Activated CD4-positive, CD25-positive, alpha-beta regulatory T cell treated with anti-CD3 and anti-CD28 coated beads, Interleukin-2, amount 50 U/mL, for 16 hours (primary cell): Measurements from ENCODE around the gene UBL4A.
A peak's percentile ranks its signal among the peaks of the same experiment; 100 is the strongest.

Source experiments
- DNase-seq: peaks from one replicate; pipeline ENCODE4 v3.0.0-alpha.2; 2020; ENCODE audit warnings: low read depth, low spot score

UBL4A gene

GRCh38 chrX:154439841-154440240, 46.6 kb downstream of the UBL4A start:
- no peak for DNase-seq

DNA sequence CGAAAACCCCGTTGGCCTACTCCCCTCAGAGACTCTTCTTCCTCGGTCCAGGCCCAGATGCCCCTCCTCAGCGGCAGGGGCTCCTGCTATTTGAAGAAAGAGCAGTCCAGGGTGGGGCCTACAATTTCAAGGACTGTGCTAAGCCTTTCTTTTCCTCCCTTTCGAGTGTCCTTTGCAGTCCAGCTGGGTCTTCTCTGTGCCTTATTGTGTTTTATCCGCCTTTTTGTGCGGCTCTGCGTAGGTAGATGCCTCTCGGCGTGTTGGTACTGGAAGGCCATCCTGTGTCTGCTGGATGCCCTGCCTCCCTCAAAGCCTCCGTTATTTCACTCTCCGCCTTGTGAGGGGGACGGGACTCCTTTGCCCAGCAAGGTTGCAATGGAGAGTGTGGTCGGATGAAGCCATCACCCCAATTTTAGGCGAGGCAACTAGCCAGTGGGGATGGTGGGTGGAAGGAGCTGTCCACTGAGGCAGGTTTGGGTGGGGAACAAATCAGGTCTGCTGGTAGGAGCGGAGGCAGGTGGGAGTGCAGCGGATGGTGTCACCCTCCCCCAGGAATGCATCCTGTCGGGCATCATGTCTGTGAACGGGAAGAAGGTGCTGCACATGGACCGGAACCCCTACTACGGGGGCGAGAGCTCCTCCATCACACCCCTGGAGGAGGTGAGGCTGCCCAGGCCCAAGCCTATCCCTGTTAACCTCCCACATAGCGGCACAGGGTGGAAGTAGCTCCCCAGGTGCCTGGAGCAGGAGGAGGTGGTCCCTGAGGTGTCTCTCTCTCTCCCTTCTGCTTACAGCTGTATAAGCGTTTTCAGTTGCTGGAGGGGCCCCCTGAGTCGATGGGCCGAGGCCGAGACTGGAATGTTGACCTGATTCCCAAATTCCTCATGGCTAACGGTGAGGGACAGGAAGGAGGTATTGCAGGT, 48.2 kb downstream of the UBL4A start:
- no peak for DNase-seq

DNA sequence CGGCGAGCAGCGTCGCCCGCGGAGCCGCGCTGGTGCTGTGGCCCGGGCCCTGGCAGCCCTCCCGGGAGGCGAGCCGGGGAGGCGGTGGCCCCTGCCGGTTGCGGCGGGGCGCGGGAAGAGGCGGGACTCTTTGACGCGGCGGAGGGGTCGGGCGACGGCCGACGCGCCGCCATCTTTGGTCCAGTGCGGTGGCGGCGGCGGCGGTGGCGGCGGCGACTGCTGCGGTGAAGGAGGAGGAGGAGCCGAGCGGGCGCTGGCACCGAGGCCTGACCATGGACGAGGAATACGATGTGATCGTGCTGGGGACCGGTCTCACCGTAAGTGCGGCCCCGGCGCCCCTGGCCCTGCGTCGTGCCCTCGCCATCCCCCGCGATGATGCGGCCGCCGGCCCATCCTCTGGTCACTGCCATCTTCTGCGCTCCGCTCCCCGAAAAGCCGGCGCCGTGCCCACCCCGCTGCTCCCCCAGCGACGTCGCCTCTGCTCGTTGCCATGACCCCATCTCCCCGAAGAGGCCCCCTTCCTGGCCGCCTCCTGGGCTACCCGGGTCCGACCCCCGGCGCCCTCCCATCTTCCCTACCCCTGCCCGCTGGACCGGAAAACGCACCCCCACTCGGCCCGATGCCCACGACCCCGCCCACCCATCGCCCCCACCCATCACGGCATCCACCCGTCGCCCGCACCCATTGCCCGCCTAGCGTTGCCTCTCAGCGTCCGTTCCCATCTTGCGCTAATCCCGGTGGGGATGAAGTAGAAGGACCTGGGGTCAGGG, 49.2 kb downstream of the UBL4A start, which contains the start of gene GDI1:
Gene GDI1, plus strand, starts transcription at position 172 of the 770 bp plus-strand sequence. Its CDS starts 101 bp downstream, at position 273.
- peak; percentile 17 for DNase-seq

- peak; percentile 33 for DNase-seq
These were observed 49.9 kb downstream of the UBL4A start for GRCh38 chrX:154436374-154436982.

DNA sequence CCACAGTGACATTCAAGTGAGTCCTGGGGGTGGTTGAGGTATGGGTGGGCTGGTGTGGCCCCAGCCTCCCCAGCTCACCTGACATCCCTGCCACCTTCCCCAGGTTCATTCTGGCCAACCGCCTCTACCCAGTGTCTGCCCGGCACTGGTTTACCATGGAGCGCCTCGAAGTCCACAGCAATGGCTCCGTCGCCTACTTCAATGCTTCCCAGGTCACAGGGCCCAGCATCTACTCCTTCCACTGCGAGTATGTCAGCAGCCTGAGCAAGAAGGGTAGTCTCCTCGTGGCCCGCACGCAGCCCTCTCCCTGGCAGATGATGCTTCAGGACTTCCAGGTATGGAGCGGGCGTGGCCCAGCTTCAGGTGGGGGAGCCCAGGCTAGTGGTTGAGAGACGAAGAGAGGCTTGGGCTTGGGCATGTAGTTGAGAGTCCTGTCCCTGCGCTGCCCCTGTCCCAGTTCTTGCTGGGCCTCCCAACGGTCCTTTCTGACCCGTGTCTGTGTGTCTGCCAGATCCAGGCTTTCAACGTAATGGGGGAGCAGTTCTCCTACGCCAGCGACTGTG, 51.2 kb downstream of the UBL4A start:
- no peak for DNase-seq

DNA sequence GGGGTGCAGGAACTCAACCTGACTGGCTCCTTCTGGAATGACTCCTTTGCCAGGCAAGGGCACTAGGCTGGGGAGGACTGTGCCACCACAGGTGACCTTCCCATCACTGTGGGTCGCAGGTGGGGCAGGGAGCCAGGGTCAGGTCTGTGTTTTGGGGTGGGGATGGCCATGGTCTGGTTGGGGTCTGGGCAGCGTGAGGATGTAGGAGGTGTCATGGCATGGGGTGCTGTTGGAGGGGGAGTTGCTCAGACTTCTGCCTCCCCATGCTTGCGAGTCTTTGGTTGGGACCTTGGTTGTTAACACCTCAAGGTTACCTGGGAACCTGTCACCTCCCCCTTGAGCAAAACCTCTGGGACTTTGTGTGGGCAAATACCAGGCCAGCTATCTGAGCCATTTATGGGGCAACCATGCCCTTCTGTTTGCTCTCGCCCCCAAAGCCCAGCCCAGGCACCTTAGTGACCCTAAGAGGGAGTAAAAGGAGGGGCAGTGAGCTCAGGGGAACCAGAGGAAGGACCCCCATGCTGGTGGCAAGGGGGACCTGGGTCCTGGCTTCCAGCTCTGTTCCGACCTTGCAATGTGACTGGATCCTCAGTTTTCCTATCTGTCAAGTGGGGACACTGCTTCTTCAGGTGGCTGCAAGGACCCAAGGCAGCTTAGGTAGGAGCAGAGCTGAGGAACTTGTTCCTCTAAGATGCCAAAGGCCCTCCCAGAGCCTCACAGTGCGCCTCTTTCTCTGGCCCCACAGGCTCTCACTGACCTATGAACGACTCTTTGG, 51.8 kb downstream of the UBL4A start:
- no peak for DNase-seq
